ENCODE results near the gene KSR2. TPM values are rescaled to one million over a fixed set of nuclear protein-coding genes. Genes with fewer than 3 reads are reported as not detected.

KSR2 gene
- total and polyA plus RNA-seq, 2 donors (not counting 3 experiments of a cell fraction or from before 2014, with no cell fraction given): 2.1 to 5.2 TPM

DNA sequence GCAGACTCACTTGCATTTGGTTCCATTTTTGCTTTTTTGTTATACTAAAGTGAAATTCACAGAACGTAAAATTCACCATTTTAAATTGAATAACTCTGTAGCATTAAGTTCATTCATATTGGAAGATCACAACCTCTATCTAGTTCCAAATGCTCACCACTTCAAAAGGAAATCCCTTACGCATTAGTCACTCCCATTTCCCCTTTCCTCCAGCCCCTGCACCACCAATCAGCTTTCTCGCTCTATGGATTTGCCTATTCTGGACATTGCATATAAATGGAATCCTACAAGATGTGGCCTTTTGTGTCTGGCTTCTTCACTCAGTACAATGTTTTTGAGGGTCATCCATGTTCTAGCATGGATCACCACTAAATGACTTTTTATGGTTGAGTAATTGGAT, 294.5 kb downstream of the KSR2 start:
- BruUV-seq (replicated peaks): no TSS peak
- dilution Hi-C loops (cut with MboI; ENCODE audit: extremely low pct_ligation_motif_present, low sequenced_read_pairs) (no loop called here), intact Hi-C loops (cut with micrococcal nuclease) (loop anchor here (1.0 to 5.0 kb wide), 4 partner anchors 11 to 437 kb away; no protein-coding TSS in a partner anchor)
- Histone ChIP-seq H3K27ac (ENCODE audit: insufficient read depth, low read depth, low read length) (peak overlapping the region; percentile 48), H3K9ac (replicated peaks; ENCODE audit: extremely low read depth, insufficient read depth, low read length) (no peak overlapping the region), H3K9me3 (replicated peaks; ENCODE audit: control insufficient read depth, insufficient read depth, low read length) (no peaks in the 10 kb centered on the region), H3K9me1 (replicated peaks; ENCODE audit: control insufficient read depth, extremely low read depth, insufficient read depth, low read length) (no peaks in the 10 kb centered on the region), H3K36me3 (ENCODE audit: control insufficient read depth in 2 of 2, extremely low read depth in 1 of 2, insufficient read depth in 2 of 2, low read length in 2 of 2) (no peaks in the 10 kb centered on the region), H3K4me3 (replicated peaks in 1 of 3; ENCODE audit: insufficient read depth in 1 of 3, low read depth in 1 of 3, low read length in 3 of 3) (peak overlapping the region in 2 of 3 experiments; percentile 10 to 35), H3K4me2 (ENCODE audit: insufficient read depth, low read length) (peak overlapping the region; percentile 66), H2AFZ (ENCODE audit: low read depth, low read length) (no peak overlapping the region), H4K20me1 (replicated peaks; ENCODE audit: control insufficient read depth, extremely low read depth, insufficient read depth, low read length) (no peaks in the 10 kb centered on the region), H3K79me2 (ENCODE audit: control insufficient read depth, insufficient read depth, low read length) (peaks cover 37% of the 10 kb centered on the region), H3K27me3 (ENCODE audit: control insufficient read depth in 2 of 2, insufficient read depth in 2 of 2, low read length in 2 of 2) (no peaks in the 10 kb centered on the region), H3K4me1 (ENCODE audit: control insufficient read depth, extremely low read depth, insufficient read depth, low read length) (peaks cover 33% of the 10 kb centered on the region)
- DNase-seq (ENCODE audit: low read depth, low spot score) (peak; percentile 80), FAIRE-seq (peak; percentile 91)
- ChIA-PET CTCF (interaction anchor here (2.1 kb wide), 1 partner anchor 11 kb away, joined by 9 read pairs; no protein-coding TSS in a partner anchor), POLR2A (no interaction called here)
- TF ChIP-seq FOS (IDR thresholded peaks at IDR 0.05; ENCODE audit: borderline replicate concordance, insufficient read depth, low read length) (peak; percentile 75), POLR2AphosphoS5 (IDR thresholded peaks at IDR 0.05; ENCODE audit: insufficient read depth, low read depth, low read length) (peak; percentile 49), JUN (IDR thresholded peaks at IDR 0.05; ENCODE audit: borderline replicate concordance, insufficient read depth, insufficient read length, low read depth) (peak; percentile 69), MAX (IDR thresholded peaks at IDR 0.05; ENCODE audit: insufficient read depth, insufficient read length) (no peak)

DNA sequence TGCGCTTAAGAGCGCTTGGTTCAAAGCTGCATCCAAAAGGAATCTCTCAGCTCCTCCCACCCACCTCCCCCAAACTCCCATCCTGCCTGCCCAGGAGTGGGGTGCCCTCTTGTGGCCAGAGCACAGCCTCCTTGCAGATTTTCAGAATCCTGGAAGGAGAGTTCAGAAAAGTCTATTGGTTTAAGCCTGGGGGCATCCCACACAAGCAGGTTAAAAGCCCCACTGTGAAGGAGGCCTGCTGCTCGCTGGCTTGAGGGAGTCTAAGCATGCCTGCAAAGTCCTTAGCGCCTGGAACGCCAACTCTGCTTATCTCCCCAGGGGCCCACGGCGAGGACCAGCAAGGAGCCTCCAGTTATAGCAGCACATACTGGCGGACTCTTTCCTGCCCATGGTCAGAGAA, 297.1 kb downstream of the KSR2 start:
- Histone ChIP-seq H4K20me1 (replicated peaks; ENCODE audit: control insufficient read depth, extremely low read depth, insufficient read depth, low read length) (no peaks in the 10 kb centered on the region), H3K27ac (ENCODE audit: insufficient read depth, low read depth, low read length) (no peak overlapping the region), H3K4me2 (ENCODE audit: insufficient read depth, low read length) (no peak overlapping the region), H3K27me3 (ENCODE audit: control insufficient read depth in 2 of 2, insufficient read depth in 2 of 2, low read length in 2 of 2) (no peaks in the 10 kb centered on the region), H3K36me3 (ENCODE audit: control insufficient read depth in 2 of 2, extremely low read depth in 1 of 2, insufficient read depth in 2 of 2, low read length in 2 of 2) (no peaks in the 10 kb centered on the region), H3K4me1 (ENCODE audit: control insufficient read depth, extremely low read depth, insufficient read depth, low read length) (peaks cover 33% of the 10 kb centered on the region), H3K9ac (replicated peaks; ENCODE audit: extremely low read depth, insufficient read depth, low read length) (no peak overlapping the region), H2AFZ (ENCODE audit: low read depth, low read length) (no peak overlapping the region), H3K79me2 (ENCODE audit: control insufficient read depth, insufficient read depth, low read length) (peaks cover 37% of the 10 kb centered on the region), H3K4me3 (replicated peaks in 1 of 3; ENCODE audit: insufficient read depth in 1 of 3, low read depth in 1 of 3, low read length in 3 of 3) (no peak overlapping the region), H3K9me3 (replicated peaks; ENCODE audit: control insufficient read depth, insufficient read depth, low read length) (no peaks in the 10 kb centered on the region), H3K9me1 (replicated peaks; ENCODE audit: control insufficient read depth, extremely low read depth, insufficient read depth, low read length) (no peaks in the 10 kb centered on the region)
- peak; percentile 44 for DNase-seq (ENCODE audit: low read depth, low spot score)
- no TSS peak for BruUV-seq (replicated peaks)
- FAIRE-seq: peak; percentile 59
- POLR2A ChIA-PET: no interaction called here
- CTCF ChIA-PET: interaction anchor here (0.6 to 2.4 kb wide), 15 partner anchors 8 to 472 kb away, joined by 3 to 28 read pairs (median 5); no protein-coding TSS in a partner anchor
- intact Hi-C loops (cut with micrococcal nuclease): loop anchor here (1.0 to 5.0 kb wide), 4 partner anchors 84 to 434 kb away; no protein-coding TSS in a partner anchor
- dilution Hi-C loops (cut with MboI; ENCODE audit: extremely low pct_ligation_motif_present, low sequenced_read_pairs): no loop called here
- no peak for TF ChIP-seq EZH2 (IDR thresholded peaks at IDR 0.05; ENCODE audit: borderline replicate concordance, low read depth, low read length, severe bottlenecking)
- TF ChIP-seq, protein P1, sequence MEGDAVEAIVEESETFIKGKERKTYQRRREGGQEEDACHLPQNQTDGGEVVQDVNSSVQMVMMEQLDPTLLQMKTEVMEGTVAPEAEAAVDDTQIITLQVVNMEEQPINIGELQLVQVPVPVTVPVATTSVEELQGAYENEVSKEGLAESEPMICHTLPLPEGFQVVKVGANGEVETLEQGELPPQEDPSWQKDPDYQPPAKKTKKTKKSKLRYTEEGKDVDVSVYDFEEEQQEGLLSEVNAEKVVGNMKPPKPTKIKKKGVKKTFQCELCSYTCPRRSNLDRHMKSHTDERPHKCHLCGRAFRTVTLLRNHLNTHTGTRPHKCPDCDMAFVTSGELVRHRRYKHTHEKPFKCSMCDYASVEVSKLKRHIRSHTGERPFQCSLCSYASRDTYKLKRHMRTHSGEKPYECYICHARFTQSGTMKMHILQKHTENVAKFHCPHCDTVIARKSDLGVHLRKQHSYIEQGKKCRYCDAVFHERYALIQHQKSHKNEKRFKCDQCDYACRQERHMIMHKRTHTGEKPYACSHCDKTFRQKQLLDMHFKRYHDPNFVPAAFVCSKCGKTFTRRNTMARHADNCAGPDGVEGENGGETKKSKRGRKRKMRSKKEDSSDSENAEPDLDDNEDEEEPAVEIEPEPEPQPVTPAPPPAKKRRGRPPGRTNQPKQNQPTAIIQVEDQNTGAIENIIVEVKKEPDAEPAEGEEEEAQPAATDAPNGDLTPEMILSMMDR (IDR thresholded peaks at IDR 0.05; ENCODE audit: extremely low read depth in 1 of 2, insufficient read depth in 1 of 2, low read depth in 1 of 2, low read length in 2 of 2): peak; percentile 39 to 67

All from endothelial cell of umbilical vein (primary cell).